IPS-NIHi7 (cell line): ENCODE results near the gene USP17L21.
"Not testable (repeated sequence)": the region's sequence is repeated elsewhere in the genome, so short reads cannot be mapped to it uniquely, and the experiment has no call there.

Source experiments
- DNase-seq: peaks from one replicate; pipeline ENCODE4 v3.0.0; 2012; ENCODE audit warnings: mixed read lengths; ENCODE audit errors: extremely low spot score

The USP17L21 gene, protein sequence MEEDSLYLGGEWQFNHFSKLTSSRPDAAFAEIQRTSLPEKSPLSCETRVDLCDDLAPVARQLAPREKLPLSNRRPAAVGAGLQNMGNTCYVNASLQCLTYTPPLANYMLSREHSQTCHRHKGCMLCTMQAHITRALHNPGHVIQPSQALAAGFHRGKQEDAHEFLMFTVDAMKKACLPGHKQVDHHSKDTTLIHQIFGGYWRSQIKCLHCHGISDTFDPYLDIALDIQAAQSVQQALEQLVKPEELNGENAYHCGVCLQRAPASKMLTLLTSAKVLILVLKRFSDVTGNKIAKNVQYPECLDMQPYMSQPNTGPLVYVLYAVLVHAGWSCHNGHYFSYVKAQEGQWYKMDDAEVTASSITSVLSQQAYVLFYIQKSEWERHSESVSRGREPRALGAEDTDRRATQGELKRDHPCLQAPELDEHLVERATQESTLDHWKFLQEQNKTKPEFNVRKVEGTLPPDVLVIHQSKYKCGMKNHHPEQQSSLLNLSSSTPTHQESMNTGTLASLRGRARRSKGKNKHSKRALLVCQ

GRCh38 chr4:9262572-9262971 lies at the start of gene USP17L21:
Gene USP17L21 (plus strand): TSS chr4:9262872. CDS start chr4:9262872, 0 bp downstream.
- not testable (repeated sequence) for DNase-seq

DNA sequence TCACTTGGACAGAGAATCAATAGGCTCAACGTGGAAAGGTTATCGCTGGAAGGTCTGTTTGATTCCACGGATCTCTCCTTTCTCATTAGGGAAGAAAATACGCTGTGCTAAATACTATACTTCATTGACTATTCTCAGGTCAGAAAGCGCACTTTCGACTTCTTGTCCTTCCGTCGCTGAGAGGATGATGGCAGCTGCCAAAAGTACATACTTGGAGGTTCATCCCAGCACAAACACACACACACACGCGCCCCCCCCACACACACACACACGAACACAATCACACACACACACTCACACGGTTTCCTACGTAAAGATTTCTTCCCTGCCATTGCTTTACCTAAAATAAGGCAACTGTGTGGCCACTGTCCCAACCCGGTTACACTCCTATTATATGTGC lies 48.0 kb upstream of the USP17L21 start:
- not testable (repeated sequence) for DNase-seq

DNA sequence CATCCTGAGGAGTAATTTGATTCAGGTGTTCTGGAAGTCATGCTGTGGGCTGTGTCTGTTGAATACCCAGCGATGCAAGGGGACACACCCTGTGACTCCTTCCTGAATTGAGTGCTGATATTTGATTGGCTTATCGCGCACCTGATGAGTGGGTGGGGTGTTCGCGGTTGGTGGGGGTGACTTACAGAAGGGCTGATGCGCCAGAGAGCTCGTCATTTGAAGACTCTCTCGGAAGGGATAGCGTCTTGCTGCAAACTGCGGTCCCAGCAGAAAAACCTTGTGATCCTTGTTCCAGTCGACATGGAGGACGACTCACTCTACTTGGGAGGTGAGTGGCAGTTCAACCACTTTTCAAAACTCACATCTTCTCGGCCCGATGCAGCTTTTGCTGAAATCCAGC lies 47.6 kb upstream of the USP17L21 start, which contains the start of gene USP17L11:
TSS of gene USP17L11 (plus strand) at position 301 of the 400 bp plus-strand sequence. CDS start at position 301, 0 bp downstream.
- not testable (repeated sequence) for DNase-seq

- not testable (repeated sequence) for DNase-seq
Measured at GRCh38 chr4:9219852-9220251, 42.8 kb upstream of the USP17L21 start, which contains the start of gene USP17L12. Gene USP17L12 (plus strand): TSS chr4:9220152. CDS start chr4:9220152, 0 bp downstream.

DNA sequence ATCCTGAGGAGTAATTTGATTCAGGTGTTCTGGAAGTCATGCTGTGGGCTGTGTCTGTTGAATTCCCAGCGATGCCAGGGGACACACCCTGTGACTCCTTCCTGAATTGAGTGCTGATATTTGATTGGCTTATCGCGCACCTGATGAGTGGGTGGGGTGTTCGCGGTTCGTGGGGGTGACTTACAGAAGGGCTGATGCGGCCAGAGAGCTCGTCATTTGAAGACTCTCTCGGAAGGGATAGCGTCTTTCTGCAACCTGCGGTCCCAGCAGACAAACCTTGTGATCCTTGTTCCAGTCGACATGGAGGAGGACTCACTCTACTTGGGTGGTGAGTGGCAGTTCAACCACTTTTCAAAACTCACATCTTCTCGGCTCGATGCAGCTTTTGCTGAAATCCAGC lies 38.1 kb upstream of the USP17L21 start, which contains the start of gene USP17L13:
TSS of gene USP17L13 (plus strand) at position 301 of the 400 bp plus-strand sequence. CDS start at position 301, 0 bp downstream.
- not testable (repeated sequence) for DNase-seq

DNA sequence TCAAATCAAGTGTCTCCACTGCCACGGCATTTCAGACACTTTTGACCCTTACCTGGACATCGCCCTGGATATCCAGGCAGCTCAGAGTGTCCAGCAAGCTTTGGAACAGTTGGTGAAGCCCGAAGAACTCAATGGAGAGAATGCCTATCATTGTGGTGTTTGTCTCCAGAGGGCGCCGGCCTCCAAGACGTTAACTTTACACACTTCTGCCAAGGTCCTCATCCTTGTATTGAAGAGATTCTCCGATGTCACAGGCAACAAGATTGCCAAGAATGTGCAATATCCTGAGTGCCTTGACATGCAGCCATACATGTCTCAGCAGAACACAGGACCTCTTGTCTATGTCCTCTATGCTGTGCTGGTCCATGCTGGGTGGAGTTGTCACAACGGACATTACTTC lies 32.4 kb upstream of the USP17L21 start:
- not testable (repeated sequence) for DNase-seq

GRCh38 chr4:9234085-9234484 lies 28.6 kb upstream of the USP17L21 start, which contains the start of gene USP17L15:
Gene USP17L15 (plus strand): TSS chr4:9234385. CDS start chr4:9234385, 0 bp downstream.
- not testable (repeated sequence) for DNase-seq

- DNase-seq, result not testable (repeated sequence)
Measured at GRCh38 chr4:9238461-9238860, 24.2 kb upstream of the USP17L21 start.

GRCh38 chr4:9243579-9243978 lies 19.1 kb upstream of the USP17L21 start, which contains the start of gene USP17L17:
Gene USP17L17 (plus strand): TSS chr4:9243879. CDS start chr4:9243879, 0 bp downstream.
- DNase-seq, result not testable (repeated sequence)

GRCh38 chr4:9247953-9248680 lies 14.6 kb upstream of the USP17L21 start, which contains the start of gene USP17L18:
Gene USP17L18 (plus strand): TSS chr4:9248630. CDS start chr4:9248630, 0 bp downstream.
- not testable (repeated sequence) for DNase-seq

- DNase-seq, result not testable (repeated sequence)
Measured at GRCh38 chr4:9253078-9253477, 9.6 kb upstream of the USP17L21 start, which contains the start of gene USP17L19. Gene USP17L19 (plus strand): TSS chr4:9253378. CDS start chr4:9253378, 0 bp downstream.

DNA sequence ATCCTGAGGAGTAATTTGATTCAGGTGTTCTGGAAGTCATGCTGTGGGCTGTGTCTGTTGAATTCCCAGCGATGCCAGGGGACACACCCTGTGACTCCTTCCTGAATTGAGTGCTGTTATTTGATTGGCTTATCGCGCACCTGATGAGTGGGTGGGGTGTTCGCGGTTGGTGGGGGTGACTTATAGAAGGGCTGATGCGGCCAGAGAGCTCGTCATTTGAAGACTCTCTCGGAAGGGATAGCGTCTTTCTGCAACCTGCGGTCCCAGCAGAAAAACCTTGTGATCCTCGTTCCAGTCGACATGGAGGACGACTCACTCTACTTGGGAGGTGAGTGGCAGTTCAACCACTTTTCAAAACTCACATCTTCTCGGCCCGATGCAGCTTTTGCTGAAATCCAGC lies 4.8 kb upstream of the USP17L21 start, which contains the start of gene USP17L20:
TSS of gene USP17L20 (plus strand) at position 301 of the 400 bp plus-strand sequence. CDS start at position 301, 0 bp downstream.
- not testable (repeated sequence) for DNase-seq

GRCh38 chr4:9267319-9267718 lies 4.6 kb downstream of the USP17L21 start, which contains the start of gene USP17L22:
Gene USP17L22 (plus strand): TSS chr4:9267619. CDS start chr4:9267619, 0 bp downstream.
- DNase-seq, result not testable (repeated sequence)

GRCh38 chr4:9271719-9272118 lies 9.0 kb downstream of the USP17L21 start:
- not testable (repeated sequence) for DNase-seq
